ENCODE measurements around the gene WDR27. TPM values are rescaled to one million over a fixed set of nuclear protein-coding genes. Genes with fewer than 3 reads are reported as not detected.

Gene WDR27
- total RNA-seq, 3 donors from 2014 or later (not counting 1 experiment from before 2014, with no cell fraction given): 12.7 to 31.0 (median 25.3) TPM

DNA sequence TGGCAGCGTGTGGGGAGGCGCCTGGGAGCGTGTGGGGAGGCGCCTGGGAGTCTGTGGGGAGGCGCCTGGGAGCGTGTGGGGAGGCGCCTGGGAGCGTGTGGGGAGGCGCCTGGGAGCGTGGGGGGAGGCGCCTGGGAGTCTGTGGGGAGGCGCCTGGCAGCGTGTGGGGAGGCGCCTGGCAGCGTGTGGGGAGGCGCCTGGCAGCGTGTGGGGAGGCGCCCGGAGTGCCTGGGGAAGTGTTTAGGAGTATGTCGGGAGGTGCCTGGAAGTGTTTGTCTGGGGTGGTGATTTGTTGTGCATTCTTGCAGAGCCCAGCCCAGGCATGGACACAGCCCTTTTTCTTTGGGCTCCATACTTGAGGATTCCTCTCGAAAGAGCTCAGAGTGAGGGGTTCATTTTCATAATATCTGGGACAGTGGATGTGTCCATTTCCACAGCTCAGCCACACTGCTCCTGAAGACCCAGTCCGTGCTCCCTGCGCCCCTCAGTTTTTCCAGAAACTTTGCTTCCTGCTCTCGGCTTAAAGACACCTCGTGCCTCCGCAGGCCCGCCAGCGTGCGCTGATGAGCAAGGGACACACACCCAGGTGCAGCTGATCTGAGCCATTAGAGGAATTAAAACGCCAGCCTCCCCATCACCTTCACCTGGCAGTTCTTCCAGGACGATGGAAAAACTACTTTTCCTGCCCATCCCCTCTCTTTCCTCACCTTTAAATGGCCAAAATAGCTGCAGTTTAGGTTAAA, 276.0 kb downstream of the WDR27 start:
- H3K4me1 ChIP-seq (ENCODE audit: control insufficient read depth, insufficient read depth, low read length): no peaks in the 10 kb centered on the region
- DNase-seq (no peak), ATAC-seq (no peak)
- WGBS (ENCODE audit: insufficient coverage): 87% methylated on average over 31 of the region's 31 CpGs
- no peak overlapping the region for H3K27ac ChIP-seq (ENCODE audit: low read length)
- Mint-ChIP-seq H3K4me1 (no peaks in the 10 kb centered on the region), H3K27me3 (ENCODE audit: low read depth in 2 of 2) (peaks cover 3 to 5% of the 10 kb centered on the region in 2 donors), H3K36me3 (no peaks in the 10 kb centered on the region), H3K4me3 (no peak overlapping the region), H3K27ac (no peak overlapping the region), H3K9me3 (peaks cover 0 to 4% of the 10 kb centered on the region in 2 donors)
- H3K9me3 ChIP-seq (ENCODE audit: control insufficient read depth, insufficient read depth, low read length): peaks cover 11% of the 10 kb centered on the region
- no peaks in the 10 kb centered on the region for H3K27me3 ChIP-seq (ENCODE audit: control insufficient read depth, insufficient read depth, low read length)
- intact Hi-C loops (cut with micrococcal nuclease): no loop called here
- TF ChIP-seq, protein P1, sequence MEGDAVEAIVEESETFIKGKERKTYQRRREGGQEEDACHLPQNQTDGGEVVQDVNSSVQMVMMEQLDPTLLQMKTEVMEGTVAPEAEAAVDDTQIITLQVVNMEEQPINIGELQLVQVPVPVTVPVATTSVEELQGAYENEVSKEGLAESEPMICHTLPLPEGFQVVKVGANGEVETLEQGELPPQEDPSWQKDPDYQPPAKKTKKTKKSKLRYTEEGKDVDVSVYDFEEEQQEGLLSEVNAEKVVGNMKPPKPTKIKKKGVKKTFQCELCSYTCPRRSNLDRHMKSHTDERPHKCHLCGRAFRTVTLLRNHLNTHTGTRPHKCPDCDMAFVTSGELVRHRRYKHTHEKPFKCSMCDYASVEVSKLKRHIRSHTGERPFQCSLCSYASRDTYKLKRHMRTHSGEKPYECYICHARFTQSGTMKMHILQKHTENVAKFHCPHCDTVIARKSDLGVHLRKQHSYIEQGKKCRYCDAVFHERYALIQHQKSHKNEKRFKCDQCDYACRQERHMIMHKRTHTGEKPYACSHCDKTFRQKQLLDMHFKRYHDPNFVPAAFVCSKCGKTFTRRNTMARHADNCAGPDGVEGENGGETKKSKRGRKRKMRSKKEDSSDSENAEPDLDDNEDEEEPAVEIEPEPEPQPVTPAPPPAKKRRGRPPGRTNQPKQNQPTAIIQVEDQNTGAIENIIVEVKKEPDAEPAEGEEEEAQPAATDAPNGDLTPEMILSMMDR (IDR thresholded peaks at IDR 0.05): no peak
- H3K36me3 ChIP-seq (ENCODE audit: control insufficient read depth, insufficient read depth, low read length): no peaks in the 10 kb centered on the region
- no peak overlapping the region for H3K4me3 ChIP-seq (ENCODE audit: low read length)

DNA sequence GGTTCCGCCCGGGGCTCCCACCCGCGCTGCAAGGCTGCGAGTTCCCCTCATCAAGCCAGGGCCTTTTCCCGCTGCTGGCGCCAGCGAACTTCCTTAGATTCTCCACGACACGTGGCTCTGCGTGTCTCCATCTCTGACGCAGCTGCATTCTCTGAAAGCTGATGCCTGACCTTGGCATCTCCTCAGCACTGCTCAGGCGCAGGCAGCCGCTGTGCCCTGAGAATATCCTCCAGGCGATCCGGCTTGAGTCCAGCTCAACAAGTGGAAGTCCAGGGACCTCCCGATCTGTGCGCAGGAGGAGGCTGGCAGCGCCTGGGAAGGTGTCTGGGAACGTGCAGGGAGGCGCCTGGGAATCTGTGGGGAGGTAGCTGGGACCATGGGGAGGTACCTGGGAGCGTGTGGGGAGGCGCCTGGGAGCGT, 277.0 kb downstream of the WDR27 start:
- WGBS (ENCODE audit: insufficient coverage): 82% methylated on average over 24 of the region's 24 CpGs
- no peaks in the 10 kb centered on the region for H3K9me3 Mint-ChIP-seq
- intact Hi-C loops (cut with micrococcal nuclease): no loop called here
- Histone ChIP-seq H3K27me3 (ENCODE audit: control insufficient read depth, insufficient read depth, low read length) (no peaks in the 10 kb centered on the region), H3K4me3 (ENCODE audit: low read length) (no peak overlapping the region), H3K4me1 (ENCODE audit: control insufficient read depth, insufficient read depth, low read length) (no peaks in the 10 kb centered on the region), H3K36me3 (ENCODE audit: control insufficient read depth, insufficient read depth, low read length) (no peaks in the 10 kb centered on the region), H3K9me3 (ENCODE audit: control insufficient read depth, insufficient read depth, low read length) (peaks cover 3% of the 10 kb centered on the region), H3K27ac (ENCODE audit: low read length) (no peak overlapping the region)
- H3K4me3 Mint-ChIP-seq: no peak overlapping the region
- TF ChIP-seq, protein P1 (IDR thresholded peaks at IDR 0.05): no peak
- peaks cover 7 to 8% of the 10 kb centered on the region in 2 donors for H3K27me3 Mint-ChIP-seq (ENCODE audit: low read depth in 2 of 2)
- no peaks in the 10 kb centered on the region for H3K4me1 Mint-ChIP-seq
- no peak overlapping the region for H3K27ac Mint-ChIP-seq
- no peak for DNase-seq
- H3K36me3 Mint-ChIP-seq: no peaks in the 10 kb centered on the region
- ATAC-seq: no peak

GRCh38 chr6:169424149-169424804, 277.6 kb downstream of the WDR27 start:
- H3K4me1 ChIP-seq (ENCODE audit: control insufficient read depth, insufficient read depth, low read length): no peaks in the 10 kb centered on the region
- H3K9me3 ChIP-seq (ENCODE audit: control insufficient read depth, insufficient read depth, low read length): no peaks in the 10 kb centered on the region
- no peaks in the 10 kb centered on the region for H3K27me3 ChIP-seq (ENCODE audit: control insufficient read depth, insufficient read depth, low read length)
- no peaks in the 10 kb centered on the region for H3K36me3 ChIP-seq (ENCODE audit: control insufficient read depth, insufficient read depth, low read length)
- Mint-ChIP-seq H3K36me3 (no peaks in the 10 kb centered on the region), H3K27me3 (ENCODE audit: low read depth in 2 of 2) (peaks cover 4 to 8% of the 10 kb centered on the region in 2 donors), H3K9me3 (no peaks in the 10 kb centered on the region), H3K4me3 (no peak overlapping the region), H3K27ac (no peak overlapping the region), H3K4me1 (no peaks in the 10 kb centered on the region)
- intact Hi-C loops (cut with micrococcal nuclease): no loop called here
- H3K27ac ChIP-seq (ENCODE audit: low read length): no peak overlapping the region
- 89% methylated on average over 28 of the region's 28 CpGs for WGBS (ENCODE audit: insufficient coverage)
- ATAC-seq (no peak), DNase-seq (no peak)
- H3K4me3 ChIP-seq (ENCODE audit: low read length): no peak overlapping the region
- TF ChIP-seq, protein P1 (IDR thresholded peaks at IDR 0.05): no peak

Data from natural killer cell (primary cell).